ENCODE results near the gene TERC.
"Not testable (repeated sequence)": the region's sequence is repeated elsewhere in the genome, so short reads cannot be mapped to it uniquely, and the experiment has no call there.

The TERC gene

GRCh38 chr3:169748670-169749069, 16.2 kb downstream of the TERC start:
- in situ Hi-C loops (cut with MboI; ENCODE audit: low sequenced_read_pairs, unreplicated experiment), result no loop called here
- DNase-seq (ENCODE audit: low spot score), result no peak
- TF ChIP-seq CTCF (IDR thresholded peaks at IDR 0.05; ENCODE audit: borderline replicate concordance, control extremely low read depth, extremely low read depth, insufficient read depth, missing control alignments), result no peak

- no peak for DNase-seq (ENCODE audit: low spot score)
- in situ Hi-C loops (cut with MboI; ENCODE audit: low sequenced_read_pairs, unreplicated experiment), result no loop called here
- no peak for TF ChIP-seq CTCF (IDR thresholded peaks at IDR 0.05; ENCODE audit: borderline replicate concordance, control extremely low read depth, extremely low read depth, insufficient read depth, missing control alignments)
These were observed 17.9 kb downstream of the TERC start for GRCh38 chr3:169746924-169747323.

- TF ChIP-seq CTCF (IDR thresholded peaks at IDR 0.05; ENCODE audit: borderline replicate concordance, control extremely low read depth, extremely low read depth, insufficient read depth, missing control alignments), result peak; percentile 32
- in situ Hi-C loops (cut with MboI; ENCODE audit: low sequenced_read_pairs, unreplicated experiment), result no loop called here
- DNase-seq (ENCODE audit: low spot score), result no peak
These were observed 20.4 kb downstream of the TERC start for GRCh38 chr3:169744366-169745054.

- in situ Hi-C loops (cut with MboI; ENCODE audit: low sequenced_read_pairs, unreplicated experiment), result no loop called here
- no peak for DNase-seq (ENCODE audit: low spot score)
- TF ChIP-seq CTCF (IDR thresholded peaks at IDR 0.05; ENCODE audit: borderline replicate concordance, control extremely low read depth, extremely low read depth, insufficient read depth, missing control alignments), result no peak
These were observed 25.8 kb downstream of the TERC start for GRCh38 chr3:169739067-169739466.

GRCh38 chr3:169731857-169732256, 33.0 kb downstream of the TERC start:
- DNase-seq (ENCODE audit: low spot score); in situ Hi-C loops (cut with MboI; ENCODE audit: low sequenced_read_pairs, unreplicated experiment): not testable (repeated sequence)

- TF ChIP-seq CTCF (IDR thresholded peaks at IDR 0.05; ENCODE audit: borderline replicate concordance, control extremely low read depth, extremely low read depth, insufficient read depth, missing control alignments), result no peak
- no peak for DNase-seq (ENCODE audit: low spot score)
- in situ Hi-C loops (cut with MboI; ENCODE audit: low sequenced_read_pairs, unreplicated experiment), result no loop called here
These were observed 42.1 kb downstream of the TERC start for GRCh38 chr3:169722724-169723123.

- DNase-seq (ENCODE audit: low spot score); in situ Hi-C loops (cut with MboI; ENCODE audit: low sequenced_read_pairs, unreplicated experiment): not testable (repeated sequence)
These were observed 46.4 kb downstream of the TERC start for GRCh38 chr3:169718415-169718814.

Data from GM13976 (cell line).